Coronary artery (tissue), 2 donors: ENCODE data around the gene B4GALT4.

Source experiments
- DNase-seq: peaks from one replicate; pipeline ENCODE4 v3.0.0-alpha.2; 2017; ENCODE audit warnings: low spot score
- H3K27ac ChIP-seq, 2 donors: fragments of 200-600 bp; sonication (generic); one replicate each; pipeline ENCODE4 v1.5.1; 2016 to 2019
- H3K4me3 ChIP-seq: fragments of 200-600 bp; sonication (generic); 2 replicates; pipeline ENCODE4 v1.5.1; 2016; ENCODE audit warnings: mild to moderate bottlenecking, moderate library complexity
- CTCF ChIP-seq: fragments of 200-600 bp; sonication (generic); IDR thresholded peaks from one replicate; pipeline ENCODE4 v1.5.1; 2019; ENCODE audit warnings: antibody characterized with exemption

The B4GALT4 gene

GRCh38 chr3:119184796-119185570, 55.7 kb downstream of the B4GALT4 start:
- no peak for TF ChIP-seq CTCF
- H3K27ac ChIP-seq, result no peak overlapping the region
- H3K4me3 ChIP-seq, result no peak overlapping the region
- DNase-seq, result no peak

GRCh38 chr3:119184111-119184510, 56.6 kb downstream of the B4GALT4 start:
- no peak for TF ChIP-seq CTCF
- Histone ChIP-seq H3K27ac (no peak overlapping the region), H3K4me3 (no peak overlapping the region)
- DNase-seq, result no peak

- no peak overlapping the region for H3K27ac ChIP-seq
- TF ChIP-seq CTCF, result no peak
- no peak overlapping the region for H3K4me3 ChIP-seq
- no peak for DNase-seq
Measured at GRCh38 chr3:119181765-119182164, 58.9 kb downstream of the B4GALT4 start.

- Histone ChIP-seq H3K27ac (no peak overlapping the region), H3K4me3 (no peak overlapping the region)
- no peak for DNase-seq
- TF ChIP-seq CTCF, result no peak
Measured at GRCh38 chr3:119177321-119177720, 63.4 kb downstream of the B4GALT4 start.

- Histone ChIP-seq H3K27ac (no peak overlapping the region), H3K4me3 (no peak overlapping the region)
- DNase-seq, result no peak
- TF ChIP-seq CTCF, result no peak
Measured at GRCh38 chr3:119176778-119177177, 63.9 kb downstream of the B4GALT4 start.

GRCh38 chr3:119175872-119176756, 64.6 kb downstream of the B4GALT4 start:
- TF ChIP-seq CTCF, result no peak
- Histone ChIP-seq H3K27ac (no peak overlapping the region), H3K4me3 (no peak overlapping the region)
- no peak for DNase-seq
